H7 (cell line): ENCODE data around the gene ELMOD1. TPM values are rescaled to one million over a fixed set of nuclear protein-coding genes. Genes with fewer than 3 reads are reported as not detected.
A peak's percentile ranks its signal among the peaks of the same experiment; 100 is the strongest.
"Not testable (repeated sequence)": the region's sequence is repeated elsewhere in the genome, so short reads cannot be mapped to it uniquely, and the experiment has no call there.

Source experiments
- DNase-seq: peaks from one replicate; pipeline ENCODE4 v3.0.0; 2012
- H3K27me3 ChIP-seq: 2 replicates; pipeline ENCODE4 v1.6.0; 2011; ENCODE audit warnings: mild to moderate bottlenecking, low read length; ENCODE audit not compliant: control insufficient read depth, insufficient read depth
- H3K36me3 ChIP-seq: replicated peaks from 2 replicates; pipeline ENCODE4 v1.5.1; 2011; ENCODE audit warnings: low read length; ENCODE audit not compliant: control insufficient read depth, insufficient read depth
- H3K4me3 ChIP-seq: 2 replicates; pipeline ENCODE4 v1.5.1; 2011; ENCODE audit warnings: low read depth, mild to moderate bottlenecking, control low read depth, low read length, moderate library complexity; ENCODE audit not compliant: insufficient read depth
- total RNA-seq: library from RNA; depleted of rRNA; stranded (reverse); fragments of >200 nt; shearing (Covaris generic); gene quantifications from 2 replicates; pipeline ENCODE4 v1.2.3, GENCODE V29; 2014; rRNA removed

The ELMOD1 gene
- 0.07 and 0.15 TPM in 2 replicates for total RNA-seq

- H3K27me3 ChIP-seq = peaks cover 68% of the 10 kb centered on the region
Measured at GRCh38 chr11:107590460-107591377, at the start of gene ELMOD1. ELMOD1 (plus strand) TSS chr11:107591147; CDS start chr11:107618190, 27,043 bp downstream.

GRCh38 chr11:107545101-107545514 is 45.8 kb upstream of the ELMOD1 start:
- no peak for DNase-seq
- no peak overlapping the region for H3K4me3 ChIP-seq

More at GRCh38 chr11:107590460-107591377, at the start of gene ELMOD1:
- H3K36me3 ChIP-seq = no peaks in the 10 kb centered on the region
- H3K4me3 ChIP-seq = peak within 1 kb of the TSS; percentile 59
- peak; percentile 87 for DNase-seq

DNA sequence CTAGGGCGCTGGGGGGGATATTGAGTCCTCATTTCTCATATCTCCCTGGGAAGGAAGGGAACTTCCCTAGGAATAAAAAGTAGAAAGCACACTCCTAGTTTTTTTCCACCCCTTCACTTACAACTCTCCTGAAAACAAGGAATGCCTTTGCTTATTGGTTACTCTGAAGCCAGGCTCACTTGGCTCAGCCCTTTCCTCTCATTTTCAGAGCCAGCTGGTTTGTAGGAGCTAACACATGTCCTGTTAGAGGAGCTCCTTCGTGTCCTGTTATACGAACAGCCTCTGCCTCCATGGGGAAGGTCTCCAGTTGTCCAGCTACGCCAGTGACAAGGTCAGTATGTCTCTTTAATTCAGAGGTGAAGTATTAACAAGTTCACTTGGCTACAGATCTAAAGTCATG is 43.0 kb upstream of the ELMOD1 start:
- DNase-seq = no peak
- no peak overlapping the region for H3K4me3 ChIP-seq

More at GRCh38 chr11:107545101-107545514, 45.8 kb upstream of the ELMOD1 start:
- no peaks in the 10 kb centered on the region for H3K27me3 ChIP-seq
- no peaks in the 10 kb centered on the region; the same call in 1 of the 2 replicates for H3K36me3 ChIP-seq

DNA sequence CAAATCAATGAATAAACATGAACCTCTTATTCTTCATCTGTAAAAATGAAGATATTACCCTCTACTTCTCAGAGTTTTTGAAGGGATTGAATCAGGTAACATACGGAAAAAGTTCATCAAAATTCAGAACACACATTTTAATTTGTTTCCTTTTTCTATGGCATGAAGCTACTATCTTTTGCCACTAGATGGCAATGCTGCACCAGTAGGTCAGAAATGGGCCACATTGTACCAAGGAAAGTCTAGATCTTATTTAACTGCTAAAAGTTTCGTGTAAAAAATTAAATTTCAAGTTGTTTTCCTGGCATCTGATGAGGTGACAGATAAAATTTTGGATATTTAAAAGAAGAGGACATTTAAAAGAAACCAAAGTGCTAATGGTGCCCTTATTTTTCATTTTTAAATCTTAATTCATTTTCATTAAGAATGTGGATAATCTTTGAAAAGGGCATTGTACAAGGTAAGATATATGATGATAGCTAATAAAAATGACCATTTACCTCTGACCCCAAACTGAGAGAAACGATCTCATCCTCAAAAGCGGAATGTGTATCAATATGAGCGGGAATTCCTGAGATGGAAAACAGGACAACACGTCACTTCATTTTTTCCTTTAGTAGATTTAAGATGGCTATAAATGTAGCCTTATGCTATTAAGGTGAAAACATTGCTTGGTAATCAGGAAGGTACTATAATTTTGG is 41.5 kb upstream of the ELMOD1 start:
- peak; percentile 11 for DNase-seq
- no peaks in the 10 kb centered on the region; the same call in none of the 2 replicates for H3K36me3 ChIP-seq
- no peak overlapping the region for H3K4me3 ChIP-seq
- no peaks in the 10 kb centered on the region for H3K27me3 ChIP-seq

More for the DNA sequence above, 43.0 kb upstream of the ELMOD1 start:
- Histone ChIP-seq H3K36me3 (no peaks in the 10 kb centered on the region; the same call in none of the 2 replicates), H3K27me3 (no peaks in the 10 kb centered on the region)

DNA sequence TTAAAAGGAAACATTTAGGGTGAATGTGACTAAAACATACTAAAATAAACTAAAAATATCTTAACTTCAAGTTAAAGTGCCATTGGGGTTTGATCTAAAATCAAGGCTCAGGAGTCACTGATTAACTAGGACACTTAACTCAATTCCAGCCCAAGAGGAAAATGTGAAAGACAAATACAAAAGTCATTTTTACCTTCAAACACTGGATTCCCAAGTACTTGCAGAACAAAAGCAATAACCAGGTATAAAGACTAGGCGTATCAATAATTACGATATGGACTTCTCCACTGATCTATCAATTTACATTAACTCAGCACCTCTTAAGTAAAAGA is 41.0 kb upstream of the ELMOD1 start:
- H3K4me3 ChIP-seq = no peak overlapping the region

GRCh38 chr11:107550304-107550703 is 40.6 kb upstream of the ELMOD1 start:
- H3K36me3 ChIP-seq = no peaks in the 10 kb centered on the region; the same call in none of the 2 replicates
- DNase-seq = no peak

More for the DNA sequence above, 41.0 kb upstream of the ELMOD1 start:
- H3K36me3 ChIP-seq = no peaks in the 10 kb centered on the region; the same call in none of the 2 replicates
- no peak for DNase-seq
- no peaks in the 10 kb centered on the region for H3K27me3 ChIP-seq

GRCh38 chr11:107561688-107562087 is 29.3 kb upstream of the ELMOD1 start:
- H3K36me3 ChIP-seq = no peaks in the 10 kb centered on the region
- DNase-seq = no peak
- H3K4me3 ChIP-seq = no peak overlapping the region
- no peaks in the 10 kb centered on the region for H3K27me3 ChIP-seq

More at GRCh38 chr11:107550304-107550703, 40.6 kb upstream of the ELMOD1 start:
- no peak overlapping the region for H3K4me3 ChIP-seq
- no peaks in the 10 kb centered on the region for H3K27me3 ChIP-seq

- no peaks in the 10 kb centered on the region for H3K36me3 ChIP-seq
- H3K4me3 ChIP-seq = no peak overlapping the region
- no peaks in the 10 kb centered on the region for H3K27me3 ChIP-seq
- no peak for DNase-seq
Measured at GRCh38 chr11:107562647-107563208, 28.2 kb upstream of the ELMOD1 start.

DNA sequence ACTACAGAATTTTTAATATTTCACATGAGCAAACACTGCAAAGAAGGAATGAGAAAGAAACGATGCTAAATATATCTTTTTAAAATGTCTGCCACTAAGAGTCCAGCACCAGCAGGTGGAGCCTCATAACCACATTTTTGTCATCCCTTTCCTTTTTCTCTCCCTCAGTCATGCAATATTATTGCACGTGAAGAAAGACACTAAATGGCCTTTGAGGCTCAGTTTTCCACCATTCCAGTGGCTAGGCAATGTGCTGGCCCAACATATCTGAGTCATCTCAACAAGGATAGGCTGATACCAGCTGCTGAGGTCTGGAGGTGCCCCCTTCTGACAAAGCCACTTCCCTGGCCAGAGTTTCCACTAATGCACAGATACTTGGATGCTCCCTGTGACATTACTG is 27.2 kb upstream of the ELMOD1 start:
- Histone ChIP-seq H3K4me3 (no peak overlapping the region), H3K27me3 (no peaks in the 10 kb centered on the region), H3K36me3 (no peaks in the 10 kb centered on the region)
- no peak for DNase-seq

DNA sequence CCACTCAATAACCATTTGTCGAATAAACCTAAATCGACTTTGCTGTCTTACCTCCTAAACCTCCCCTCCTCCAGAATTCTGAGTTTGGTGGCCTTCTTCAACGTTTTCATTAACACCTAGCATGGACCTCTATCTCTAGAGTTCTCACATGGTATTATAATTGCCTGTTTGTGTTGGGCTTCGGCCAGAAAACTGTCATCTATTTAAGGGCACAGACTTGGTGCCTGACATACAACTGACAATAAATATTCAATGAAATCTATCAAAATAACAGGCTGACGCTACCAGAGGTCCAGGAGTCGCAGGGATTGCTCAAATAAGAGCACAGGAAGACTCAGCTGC is 26.1 kb upstream of the ELMOD1 start:
- peak overlapping the region; percentile 97 for H3K4me3 ChIP-seq
- no peaks in the 10 kb centered on the region for H3K27me3 ChIP-seq
- H3K36me3 ChIP-seq = no peaks in the 10 kb centered on the region
- DNase-seq = no peak

GRCh38 chr11:107565219-107565937 is 25.6 kb upstream of the ELMOD1 start, which contains the start of gene ALKBH8:
ALKBH8 (minus strand) TSS chr11:107565735; CDS start chr11:107560893, 4,842 bp downstream.
- peak within 1 kb of the TSS; percentile 97 for H3K4me3 ChIP-seq
- peak; percentile 52 for DNase-seq
- no peaks in the 10 kb centered on the region for H3K27me3 ChIP-seq
- no peaks in the 10 kb centered on the region for H3K36me3 ChIP-seq

DNA sequence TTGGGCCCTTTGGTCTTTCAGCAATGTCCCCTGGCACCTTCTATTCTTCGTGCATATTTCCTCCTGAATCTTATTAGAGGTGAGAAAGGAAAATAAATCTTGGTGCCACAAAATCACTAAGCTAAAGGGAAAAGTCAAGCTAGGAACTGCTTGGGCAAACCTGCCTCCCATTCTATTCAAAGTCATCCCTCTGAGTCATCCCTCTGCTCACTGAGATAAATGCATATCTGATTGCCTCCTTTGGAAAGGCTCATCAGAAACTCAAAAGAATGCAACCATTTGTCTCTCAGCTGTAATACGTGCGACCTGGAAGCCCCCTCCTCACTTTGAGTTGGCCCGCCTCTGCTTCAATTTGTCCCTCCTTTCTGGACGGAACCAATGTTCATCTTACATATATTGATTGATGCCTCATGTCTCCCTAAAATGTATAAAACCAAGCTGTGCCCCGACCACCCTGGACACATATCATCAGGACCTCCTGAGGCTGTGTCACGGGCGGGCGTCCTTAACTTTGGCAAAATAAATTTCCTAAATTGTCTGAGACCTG is 24.9 kb upstream of the ELMOD1 start:
- peak overlapping the region; percentile 97 for H3K4me3 ChIP-seq
- H3K27me3 ChIP-seq, H3K36me3 ChIP-seq, DNase-seq: not testable (repeated sequence)

DNA sequence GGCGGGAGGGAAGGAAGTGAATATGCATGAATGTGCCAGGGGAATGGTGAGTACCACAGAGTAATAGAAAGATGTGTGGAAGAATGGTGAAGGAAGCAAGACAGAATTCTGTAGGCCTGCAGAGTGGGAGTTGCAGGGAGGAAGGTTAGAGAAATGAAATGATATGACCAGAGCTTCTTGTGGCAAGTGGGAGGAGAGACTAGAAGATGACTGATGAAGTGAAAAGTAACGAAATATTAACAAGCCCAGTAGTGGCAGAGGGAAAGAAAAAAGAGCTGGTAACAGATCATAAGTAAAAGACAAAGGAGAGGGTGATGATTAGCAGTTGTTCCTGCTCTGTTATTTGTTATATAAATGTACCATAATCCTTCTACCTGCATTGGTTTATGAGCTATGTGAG is 24.4 kb upstream of the ELMOD1 start:
- DNase-seq = no peak
- Histone ChIP-seq H3K27me3 (no peaks in the 10 kb centered on the region), H3K36me3 (no peaks in the 10 kb centered on the region), H3K4me3 (no peak overlapping the region)
